CD14-positive monocyte (primary cell): ENCODE results near the gene HCST. TPM values are rescaled to one million over a fixed set of nuclear protein-coding genes. Genes with fewer than 3 reads are reported as not detected.

Experiments used
- DNase-seq, 3 donors: peaks; one replicate each; pipeline ENCODE4 v3.0.0-alpha.2; 2011 to 2022
- H2AFZ ChIP-seq: 2 replicates; pipeline ENCODE4 v1.6.0; 2012; ENCODE audit warnings: mild to moderate bottlenecking, low read depth, low read length, inconsistent platforms; ENCODE audit not compliant: insufficient read depth, poor library complexity, severe bottlenecking
- H3K27ac ChIP-seq, 2 donors: 1 replicate in 1 of 2; 2 replicates in 1 of 2; pipeline ENCODE4 v1.5.1; 2012 to 2013; ENCODE audit warnings: low read length in 2 of 2, control low read depth in 1 of 2, inconsistent platforms in 1 of 2, low read depth in 1 of 2, mild to moderate bottlenecking in 1 of 2
- H3K27me3 ChIP-seq, 2 donors: one replicate each; pipeline versions ENCODE4 v1.6.0 to v1.6.1; 2011 to 2013; ENCODE audit warnings: low read length in 2 of 2; ENCODE audit not compliant: control insufficient read depth in 2 of 2, insufficient read depth in 2 of 2
- H3K36me3 ChIP-seq, 2 donors: replicated peaks in 1 of 2; 1 replicate in 1 of 2; 2 replicates in 1 of 2; pipeline versions ENCODE4 v1.5.1 to v1.6.1; 2012 to 2013; ENCODE audit warnings: low read length in 2 of 2, control low read depth in 1 of 2, inconsistent platforms in 1 of 2, mild to moderate bottlenecking in 1 of 2; ENCODE audit not compliant: insufficient read depth in 2 of 2, control insufficient read depth in 1 of 2
- H3K4me1 ChIP-seq, 2 donors: 1 replicate in 1 of 2; 2 replicates in 1 of 2; pipeline versions ENCODE4 v1.5.1 to v1.6.1; 2012 to 2013; ENCODE audit warnings: low read length in 2 of 2, control low read depth in 1 of 2, inconsistent platforms in 1 of 2, mild to moderate bottlenecking in 1 of 2, moderate library complexity in 1 of 2; ENCODE audit not compliant: insufficient read depth in 2 of 2, control insufficient read depth in 1 of 2
- H3K4me2 ChIP-seq: replicated peaks from 2 replicates; pipeline ENCODE3; 2012; ENCODE audit warnings: low read length, moderate library complexity, mild to moderate bottlenecking; ENCODE audit not compliant: poor library complexity, severe bottlenecking; ENCODE audit errors: extremely low read depth
- H3K4me3 ChIP-seq, 3 experiments: fragments of 200-600 bp in 1 of 3; sonication (generic) in 1 of 3; replicated peaks in 1 of 3; 1 replicate in 2 of 3; 2 replicates in 1 of 3; pipeline ENCODE4 v1.5.1; 2011 to 2013; ENCODE audit warnings: low read length in 3 of 3, mild to moderate bottlenecking in 3 of 3, control low read depth in 2 of 3, low read depth in 2 of 3, inconsistent platforms in 1 of 3, moderate library complexity in 1 of 3
- H3K79me2 ChIP-seq: 2 replicates; pipeline ENCODE4 v1.6.0; 2012; ENCODE audit warnings: mild to moderate bottlenecking, control low read depth, inconsistent platforms, low read length, moderate library complexity; ENCODE audit not compliant: insufficient read depth
- H3K9ac ChIP-seq: 2 replicates; pipeline ENCODE4 v1.6.0; 2017; ENCODE audit warnings: low read length, mild to moderate bottlenecking; ENCODE audit not compliant: insufficient read depth, poor library complexity, severe bottlenecking
- H3K9me3 ChIP-seq, 2 donors: replicated peaks in 1 of 2; 1 replicate in 1 of 2; 2 replicates in 1 of 2; pipeline versions ENCODE4 v1.5.1 to v1.6.1; 2012 to 2013; ENCODE audit warnings: low read length in 2 of 2, control low read depth in 1 of 2; ENCODE audit not compliant: control insufficient read depth in 1 of 2, insufficient read depth in 1 of 2
- H4K20me1 ChIP-seq: 2 replicates; pipeline ENCODE4 v1.6.0; 2012; ENCODE audit warnings: mild to moderate bottlenecking, low read length, control low read depth, moderate library complexity; ENCODE audit not compliant: insufficient read depth
- H3K27ac Mint-ChIP-seq, 7 donors: one replicate each; pipeline ENCODE4 v1.8.0; 2020; ENCODE audit warnings: mild to moderate bottlenecking in 7 of 7, mixed read lengths in 7 of 7, moderate library complexity in 6 of 7, inconsistent platforms in 2 of 7
- H3K27me3 Mint-ChIP-seq, 3 donors: one replicate each; pipeline ENCODE4 v1.8.0; 2021 to 2022; ENCODE audit warnings: low read depth in 3 of 3, mild to moderate bottlenecking in 3 of 3, mixed read lengths in 3 of 3, moderate library complexity in 3 of 3, inconsistent platforms in 1 of 3
- H3K36me3 Mint-ChIP-seq, 2 donors: one replicate each; pipeline ENCODE4 v1.8.0; 2020; ENCODE audit warnings: mixed read lengths in 2 of 2, inconsistent platforms in 1 of 2, mild to moderate bottlenecking in 1 of 2
- H3K4me1 Mint-ChIP-seq: one replicate; pipeline ENCODE4 v1.8.0; 2020; ENCODE audit warnings: mild to moderate bottlenecking, mixed read lengths
- H3K4me3 Mint-ChIP-seq, 2 donors: one replicate each; pipeline ENCODE4 v1.8.0; 2020; ENCODE audit warnings: mild to moderate bottlenecking in 2 of 2, mixed read lengths in 2 of 2, moderate library complexity in 1 of 2
- H3K9me3 Mint-ChIP-seq, 7 donors: one replicate each; pipeline ENCODE4 v1.8.0; 2020 to 2022; ENCODE audit warnings: mixed read lengths in 7 of 7, mild to moderate bottlenecking in 6 of 7, moderate library complexity in 6 of 7, inconsistent platforms in 2 of 7
- WGBS: methylation state at CpG from one replicate; pipeline ENCODE4 v1.1.5; 2013; ENCODE audit warnings: missing lambda C conversion rate; ENCODE audit not compliant: insufficient coverage; 5-methylcytosine and 5-hydroxymethylcytosine counted together
- intact Hi-C, 2 donors: fragments of 100-400 bp; cut with micrococcal nuclease; formaldehyde crosslinking; loops; one replicate each; pipeline versions ENCODE4 v1.15.0 to v1.15.1; 2023
- polyA plus RNA-seq, 3 donors: library from polyadenylated mRNA; depleted of rRNA in 1 of 3; unstranded in 2 of 3; stranded (reverse) in 1 of 3; fragments of 300-500 nt in 2 of 3; fragments of >200 nt in 1 of 3; fragmentation: Illumina TruSeq in 2 of 3; gene quantifications; 1 replicate in 2 of 3; 2 replicates in 1 of 3; pipeline ENCODE4 v1.2.3, GENCODE V29; 2012 to 2021
- TF ChIP-seq, protein P1 (sequence below): fragments of 200-600 bp; IDR thresholded peaks from one replicate; pipeline ENCODE4 v1.8.0; 2022; ENCODE audit warnings: antibody characterized with exemption, mild to moderate bottlenecking

HCST gene
- polyA plus RNA-seq, 3 donors, result 264 to 829 (median 594) TPM

DNA sequence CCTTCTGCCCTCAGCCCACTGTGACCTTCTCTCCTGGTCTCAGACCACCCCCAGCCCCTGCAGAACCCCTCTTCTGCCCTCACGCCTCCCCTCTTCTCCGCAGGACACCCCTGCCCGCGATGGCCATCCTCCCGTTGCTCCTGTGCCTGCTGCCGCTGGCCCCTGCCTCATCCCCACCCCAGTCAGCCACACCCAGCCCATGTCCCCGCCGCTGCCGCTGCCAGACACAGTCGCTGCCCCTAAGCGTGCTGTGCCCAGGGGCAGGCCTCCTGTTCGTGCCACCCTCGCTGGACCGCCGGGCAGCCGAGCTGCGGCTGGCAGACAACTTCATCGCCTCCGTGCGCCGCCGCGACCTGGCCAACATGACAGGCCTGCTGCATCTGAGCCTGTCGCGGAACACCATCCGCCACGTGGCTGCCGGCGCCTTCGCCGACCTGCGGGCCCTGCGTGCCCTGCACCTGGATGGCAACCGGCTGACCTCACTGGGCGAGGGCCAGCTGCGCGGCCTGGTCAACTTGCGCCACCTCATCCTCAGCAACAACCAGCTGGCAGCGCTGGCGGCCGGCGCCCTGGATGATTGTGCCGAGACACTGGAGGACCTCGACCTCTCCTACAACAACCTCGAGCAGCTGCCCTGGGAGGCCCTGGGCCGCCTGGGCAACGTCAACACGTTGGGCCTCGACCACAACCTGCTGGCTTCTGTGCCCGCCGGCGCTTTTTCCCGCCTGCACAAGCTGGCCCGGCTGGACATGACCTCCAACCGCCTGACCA, 37.2 kb downstream of the HCST start:
- no peak overlapping the region for H3K27ac Mint-ChIP-seq
- 96% methylated on average over 53 of the region's 55 CpGs for WGBS

DNA sequence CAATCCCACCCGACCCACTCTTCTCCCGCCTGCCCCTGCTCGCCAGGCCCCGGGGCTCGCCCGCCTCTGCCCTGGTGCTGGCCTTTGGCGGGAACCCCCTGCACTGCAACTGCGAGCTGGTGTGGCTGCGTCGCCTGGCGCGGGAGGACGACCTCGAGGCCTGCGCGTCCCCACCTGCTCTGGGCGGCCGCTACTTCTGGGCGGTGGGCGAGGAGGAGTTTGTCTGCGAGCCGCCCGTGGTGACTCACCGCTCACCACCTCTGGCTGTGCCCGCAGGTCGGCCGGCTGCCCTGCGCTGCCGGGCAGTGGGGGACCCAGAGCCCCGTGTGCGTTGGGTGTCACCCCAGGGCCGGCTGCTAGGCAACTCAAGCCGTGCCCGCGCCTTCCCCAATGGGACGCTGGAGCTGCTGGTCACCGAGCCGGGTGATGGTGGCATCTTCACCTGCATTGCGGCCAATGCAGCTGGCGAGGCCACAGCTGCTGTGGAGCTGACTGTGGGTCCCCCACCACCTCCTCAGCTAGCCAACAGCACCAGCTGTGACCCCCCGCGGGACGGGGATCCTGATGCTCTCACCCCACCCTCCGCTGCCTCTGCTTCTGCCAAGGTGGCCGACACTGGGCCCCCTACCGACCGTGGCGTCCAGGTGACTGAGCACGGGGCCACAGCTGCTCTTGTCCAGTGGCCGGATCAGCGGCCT, 37.9 kb downstream of the HCST start:
- peaks cover 6% of the 10 kb centered on the region for H3K4me1 Mint-ChIP-seq
- Histone ChIP-seq H3K4me2 (no peak overlapping the region), H3K9me3 (no peaks in the 10 kb centered on the region), H4K20me1 (no peaks in the 10 kb centered on the region), H3K4me3 (no peak overlapping the region), H3K27me3 (peaks cover 13 to 29% of the 10 kb centered on the region in 2 donors), H3K36me3 (no peaks in the 10 kb centered on the region), H3K79me2 (no peaks in the 10 kb centered on the region), H3K27ac (no peak overlapping the region), H3K4me1 (peaks cover 0 to 4% of the 10 kb centered on the region in 2 donors), H3K9ac (no peak overlapping the region), H2AFZ (no peak overlapping the region)
- H3K27me3 Mint-ChIP-seq, result peaks cover 29 to 35% (median 31%) of the 10 kb centered on the region in 3 donors
- H3K36me3 Mint-ChIP-seq, result peaks cover 0 to 2% of the 10 kb centered on the region in 2 donors
- H3K4me3 Mint-ChIP-seq, result no peak overlapping the region
- WGBS, result 96% methylated on average over 48 of the region's 51 CpGs
- intact Hi-C loops, result no loop called here
- no peak for DNase-seq
- H3K9me3 Mint-ChIP-seq, result no peaks in the 10 kb centered on the region
- no peak overlapping the region for H3K27ac Mint-ChIP-seq
- TF ChIP-seq, protein P1, sequence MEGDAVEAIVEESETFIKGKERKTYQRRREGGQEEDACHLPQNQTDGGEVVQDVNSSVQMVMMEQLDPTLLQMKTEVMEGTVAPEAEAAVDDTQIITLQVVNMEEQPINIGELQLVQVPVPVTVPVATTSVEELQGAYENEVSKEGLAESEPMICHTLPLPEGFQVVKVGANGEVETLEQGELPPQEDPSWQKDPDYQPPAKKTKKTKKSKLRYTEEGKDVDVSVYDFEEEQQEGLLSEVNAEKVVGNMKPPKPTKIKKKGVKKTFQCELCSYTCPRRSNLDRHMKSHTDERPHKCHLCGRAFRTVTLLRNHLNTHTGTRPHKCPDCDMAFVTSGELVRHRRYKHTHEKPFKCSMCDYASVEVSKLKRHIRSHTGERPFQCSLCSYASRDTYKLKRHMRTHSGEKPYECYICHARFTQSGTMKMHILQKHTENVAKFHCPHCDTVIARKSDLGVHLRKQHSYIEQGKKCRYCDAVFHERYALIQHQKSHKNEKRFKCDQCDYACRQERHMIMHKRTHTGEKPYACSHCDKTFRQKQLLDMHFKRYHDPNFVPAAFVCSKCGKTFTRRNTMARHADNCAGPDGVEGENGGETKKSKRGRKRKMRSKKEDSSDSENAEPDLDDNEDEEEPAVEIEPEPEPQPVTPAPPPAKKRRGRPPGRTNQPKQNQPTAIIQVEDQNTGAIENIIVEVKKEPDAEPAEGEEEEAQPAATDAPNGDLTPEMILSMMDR, result no peak

More for the DNA sequence above, 37.2 kb downstream of the HCST start:
- Histone ChIP-seq H3K27me3 (peaks cover 13 to 37% of the 10 kb centered on the region in 2 donors), H2AFZ (no peak overlapping the region), H3K4me3 (no peak overlapping the region), H3K27ac (no peak overlapping the region), H3K4me2 (no peak overlapping the region), H4K20me1 (no peaks in the 10 kb centered on the region), H3K9me3 (no peaks in the 10 kb centered on the region), H3K36me3 (no peaks in the 10 kb centered on the region), H3K4me1 (peaks cover 0 to 4% of the 10 kb centered on the region in 2 donors), H3K79me2 (no peaks in the 10 kb centered on the region), H3K9ac (no peak overlapping the region)
- Mint-ChIP-seq H3K27me3 (peaks cover 36 to 40% (median 38%) of the 10 kb centered on the region in 3 donors), H3K9me3 (no peaks in the 10 kb centered on the region), H3K4me3 (no peak overlapping the region), H3K4me1 (peaks cover 6% of the 10 kb centered on the region), H3K36me3 (peaks cover 0 to 2% of the 10 kb centered on the region in 2 donors)
- no peak for DNase-seq
- TF ChIP-seq, protein P1, result no peak
- intact Hi-C loops, result no loop called here
